Hematopoietic multipotent progenitor cell treated with erythropoietin and hydrocortisone succinate and interleukin-3 and kit ligand, for 17 days (in vitro differentiated cells): ENCODE data around the gene CUL4B.
A peak's percentile ranks its signal among the peaks of the same experiment; 100 is the strongest.
"Not testable (repeated sequence)": the region's sequence is repeated elsewhere in the genome, so short reads cannot be mapped to it uniquely, and the experiment has no call there.

Experiments
- DNase-seq: peaks from one replicate; pipeline ENCODE4 v3.0.0-alpha.2; 2015; ENCODE audit warnings: low spot score

The CUL4B gene

GRCh38 chrX:120560842-120561633, at the start of gene CUL4B:
CUL4B (minus strand) TSS chrX:120560962; CDS start chrX:120560638, 324 bp downstream.
- DNase-seq: peak; percentile 86

- peak; percentile 18 for DNase-seq
Observed at GRCh38 chrX:120604361-120604782, 43.6 kb upstream of the CUL4B start.

DNA sequence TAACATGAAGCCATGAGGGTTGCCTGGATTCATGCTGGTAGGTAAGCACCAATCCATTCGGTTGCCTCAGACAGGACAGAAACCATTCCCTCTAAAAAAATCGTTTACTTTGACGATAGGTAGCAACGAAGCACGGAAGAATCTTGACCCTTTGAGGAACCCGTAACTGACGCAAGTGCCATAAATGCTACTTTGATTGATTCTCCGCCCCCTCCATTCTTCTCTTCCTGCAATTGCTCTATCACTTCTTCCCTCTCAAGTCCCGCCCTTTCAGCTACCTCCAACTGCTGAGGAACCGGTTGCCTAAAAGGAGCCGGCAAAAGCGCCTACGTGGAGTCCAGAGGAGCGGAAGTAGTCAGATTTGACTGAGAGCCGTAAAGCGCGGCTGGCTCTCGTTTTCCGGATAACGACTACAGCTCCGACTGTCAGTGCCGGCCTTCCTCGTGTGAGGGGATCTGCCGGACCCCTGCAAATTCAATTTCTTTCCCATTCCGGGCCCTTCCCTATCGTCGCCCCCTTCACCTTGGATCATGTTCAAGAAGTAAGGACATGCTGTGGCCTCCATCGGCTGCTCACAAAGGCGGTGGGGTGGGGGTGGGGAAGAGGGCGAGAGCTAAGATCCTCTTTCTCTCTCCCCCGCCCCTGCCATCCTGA, 43.1 kb upstream of the CUL4B start, which contains the start of gene MCTS1:
MCTS1 (plus strand) TSS at position 395 of the 654 bp plus-strand sequence; CDS start at position 531, 136 bp downstream.
- peak; percentile 55 for DNase-seq

DNA sequence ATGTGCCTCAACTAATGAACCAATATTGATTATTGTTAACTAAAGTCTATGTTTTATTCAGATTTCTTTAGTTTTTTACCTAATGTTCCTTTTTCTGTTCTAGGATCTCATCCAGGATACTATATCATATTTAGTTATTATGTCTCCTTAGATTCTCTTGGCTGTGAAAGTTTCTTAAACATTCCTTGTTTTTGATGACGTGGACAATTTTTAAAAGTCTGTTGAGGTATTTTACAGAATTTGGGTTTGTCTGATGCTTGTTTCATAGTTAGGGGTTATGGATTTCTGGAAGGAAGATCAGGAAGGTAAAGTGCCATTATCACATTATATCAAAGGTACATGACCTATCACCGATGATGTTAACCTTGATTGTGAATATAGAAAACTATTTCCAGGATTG, 24.9 kb upstream of the CUL4B start:
- no peak for DNase-seq

DNA sequence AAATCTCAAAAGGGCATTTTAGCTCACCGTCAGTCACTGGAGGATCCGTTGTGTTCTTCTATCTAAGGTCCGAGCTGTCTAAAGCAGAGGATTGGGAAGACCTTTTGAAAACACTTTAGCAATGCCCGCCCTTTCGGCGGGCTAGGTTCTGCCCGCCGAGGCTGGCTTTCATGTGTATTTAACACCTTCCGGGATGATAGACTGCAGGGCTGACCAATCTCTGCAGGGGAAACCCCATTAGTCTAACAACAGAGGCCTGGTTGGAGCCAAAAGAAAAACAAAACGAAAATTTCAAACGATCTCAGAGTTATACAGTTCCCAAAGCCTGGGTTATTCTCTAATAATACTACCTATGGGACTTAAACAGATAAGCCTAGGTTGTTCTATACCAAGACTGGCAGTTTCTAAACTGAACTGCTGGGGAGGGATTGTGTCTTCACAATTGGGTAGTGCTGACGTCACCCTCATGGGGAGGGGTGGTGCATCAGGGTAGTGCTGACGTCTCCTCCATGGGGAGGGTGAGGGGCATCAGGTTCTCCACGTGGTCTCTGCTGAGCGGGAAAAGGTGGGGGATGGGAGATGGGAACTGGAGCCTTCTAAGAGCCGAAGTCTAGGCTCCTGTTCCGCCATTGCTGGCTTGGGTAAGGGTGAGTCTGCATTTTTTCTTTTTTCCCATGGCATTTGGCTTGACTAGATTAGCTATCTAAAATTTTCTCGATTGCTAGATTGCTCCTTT, 14.8 kb upstream of the CUL4B start:
- DNase-seq: no peak

GRCh38 chrX:120573806-120574205, 13.0 kb upstream of the CUL4B start:
- not testable (repeated sequence) for DNase-seq

DNA sequence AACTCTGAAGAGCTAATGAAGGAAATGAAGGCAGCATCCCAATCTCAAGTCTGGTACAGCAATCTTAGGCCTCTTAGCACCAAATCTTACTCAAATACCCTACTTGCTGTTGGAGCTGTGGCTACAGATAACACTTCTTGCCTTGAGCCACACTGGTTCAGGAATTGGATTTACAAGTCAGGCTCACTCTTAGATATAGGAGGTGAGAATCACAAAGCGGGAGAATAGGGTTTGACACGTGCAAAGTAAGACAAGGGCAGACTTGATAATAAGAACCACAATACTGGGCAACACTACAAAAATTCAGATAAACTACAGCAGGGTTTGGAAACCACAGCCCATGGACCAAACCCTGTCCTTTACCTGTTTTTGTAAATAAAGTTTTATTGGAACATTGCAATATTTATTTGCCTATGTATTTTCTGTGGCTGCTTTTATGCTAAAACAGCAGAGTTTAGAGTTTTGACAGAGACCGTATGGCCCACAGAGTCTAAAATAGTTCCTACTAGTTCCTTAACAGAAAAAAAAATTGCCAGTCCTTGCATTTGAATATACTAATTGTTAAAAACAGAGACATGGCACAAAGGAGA, 9.3 kb upstream of the CUL4B start:
- DNase-seq: no peak

DNA sequence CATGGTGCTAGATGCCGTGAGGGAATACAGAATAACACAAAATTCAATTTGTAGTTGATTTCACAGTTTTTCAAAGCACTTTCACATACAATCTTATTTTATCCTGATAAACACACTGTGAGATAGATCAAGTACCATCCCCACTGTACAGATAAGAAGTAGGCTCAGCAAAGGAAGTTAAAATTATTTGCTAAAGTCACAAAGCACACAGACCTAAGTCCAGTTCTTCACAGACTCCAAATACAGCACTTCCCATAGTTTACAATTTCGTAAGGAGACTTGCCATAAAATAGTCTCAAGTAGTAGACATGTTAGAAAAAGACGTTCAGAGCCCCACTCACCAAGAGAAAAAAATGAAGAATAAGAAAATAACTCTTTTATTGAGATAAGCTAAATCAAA, 7.8 kb upstream of the CUL4B start:
- no peak for DNase-seq

DNA sequence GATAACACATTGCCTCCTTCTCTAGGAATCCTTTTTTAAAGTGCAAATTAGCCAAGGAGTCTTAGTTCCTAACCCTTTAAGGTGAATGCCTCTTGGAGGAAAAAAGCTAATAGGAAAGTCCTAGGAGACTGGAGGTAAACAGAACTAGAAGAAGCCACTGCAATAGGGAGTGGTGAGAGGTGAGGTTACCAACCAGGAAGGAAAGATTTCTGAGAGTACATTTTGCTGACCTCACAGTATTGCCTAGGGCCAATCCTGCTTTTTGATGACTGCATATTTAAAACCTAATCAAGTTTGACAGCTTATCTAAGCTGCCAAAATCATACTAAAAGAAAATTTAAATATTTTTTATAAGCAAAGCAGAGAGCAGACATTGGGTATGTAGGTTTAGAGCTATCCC, 7.3 kb upstream of the CUL4B start:
- peak; percentile 17 for DNase-seq

GRCh38 chrX:120566817-120567216, 6.1 kb upstream of the CUL4B start:
- no peak for DNase-seq

- no peak for DNase-seq
Observed at GRCh38 chrX:120564925-120565324, 4.2 kb upstream of the CUL4B start.

DNA sequence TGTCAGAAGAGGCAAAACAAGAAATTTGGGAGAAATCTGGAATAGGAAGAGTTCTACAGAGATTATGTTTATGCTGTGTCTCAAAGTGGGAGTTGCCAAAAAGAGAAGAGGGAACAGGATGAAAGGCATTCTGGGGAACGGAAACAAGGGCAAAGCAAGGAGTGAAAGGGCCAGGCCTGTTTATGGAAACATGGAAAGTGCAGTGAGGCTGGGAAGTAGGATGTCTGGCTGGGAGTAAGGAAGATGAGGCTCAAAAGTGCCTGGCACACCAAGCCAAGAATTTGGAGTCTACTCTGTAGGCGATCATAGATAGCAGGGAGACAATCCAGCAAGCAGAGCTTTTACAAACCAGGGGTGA, 1.8 kb upstream of the CUL4B start:
- peak; percentile 35 for DNase-seq

- peak; percentile 17 for DNase-seq
Observed at GRCh38 chrX:120561634-120562568, 1.1 kb upstream of the CUL4B start.

GRCh38 chrX:120560405-120560841, 339 bp downstream of the CUL4B start:
- peak; percentile 65 for DNase-seq

- DNase-seq: peak; percentile 59
Observed at GRCh38 chrX:120559804-120560203, 958 bp downstream of the CUL4B start.

DNA sequence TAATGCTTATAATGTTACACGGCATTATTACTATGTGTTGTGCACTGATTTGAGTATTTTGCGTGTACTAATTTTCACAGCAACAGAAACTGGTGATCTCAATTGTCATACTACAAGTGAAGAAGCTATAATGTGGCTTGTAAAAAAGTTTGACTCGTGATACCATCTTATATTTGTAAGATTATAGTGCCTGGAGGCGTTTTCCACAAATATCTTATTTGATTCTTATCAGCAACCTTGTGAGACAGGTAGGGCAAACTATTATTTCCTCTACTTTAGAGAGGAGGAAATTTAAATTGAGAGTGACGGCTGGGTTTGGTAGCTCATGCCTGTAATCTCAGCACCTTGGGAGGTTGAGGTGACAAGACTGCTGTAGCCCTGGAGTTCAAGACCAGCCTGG, 4.5 kb downstream of the CUL4B start:
- DNase-seq: no peak

DNA sequence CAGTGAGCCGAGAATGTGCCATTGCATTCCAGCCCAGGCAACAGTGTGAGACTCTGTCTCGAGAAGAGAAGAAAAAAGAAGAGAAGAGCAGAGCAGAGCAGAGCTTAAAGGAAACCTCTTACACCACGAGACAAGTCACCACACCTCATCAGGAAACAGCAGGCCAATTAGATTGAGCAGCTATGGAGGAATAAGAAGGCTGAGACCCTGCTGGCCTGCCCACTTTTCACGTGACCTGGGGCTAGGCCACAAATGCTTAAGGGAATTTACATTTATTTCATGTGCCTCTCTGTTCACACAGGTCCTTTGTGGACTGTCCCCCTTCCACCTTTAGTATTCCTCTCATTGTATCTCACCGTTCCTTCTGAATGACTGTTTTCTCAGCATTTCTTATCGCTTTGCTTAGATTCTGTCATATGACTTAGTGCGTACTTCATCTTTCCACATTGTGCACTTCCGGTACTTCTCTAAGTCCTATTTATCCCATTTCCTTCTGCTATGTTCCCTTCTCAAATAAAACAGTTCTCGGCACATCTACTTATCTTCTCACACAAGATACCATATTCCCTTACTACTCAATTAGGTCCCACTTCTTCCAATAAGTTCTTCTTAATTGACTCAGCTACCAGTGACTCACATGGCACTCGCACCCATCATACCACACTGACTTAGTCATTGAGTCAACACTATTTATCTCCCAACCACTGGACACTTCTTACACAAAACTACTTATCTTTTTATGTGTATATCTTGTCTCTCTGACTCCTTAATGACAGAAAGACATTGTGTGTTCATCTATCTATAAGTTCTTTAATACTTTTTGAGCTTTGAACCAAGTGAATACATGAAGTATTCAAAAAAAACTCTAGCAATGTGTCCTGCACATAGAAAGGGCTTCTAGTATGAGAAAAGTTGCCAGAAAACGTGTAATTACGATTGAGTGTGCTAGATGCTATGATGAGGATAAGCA, 11.0 kb downstream of the CUL4B start:
- DNase-seq: peak; percentile 39

DNA sequence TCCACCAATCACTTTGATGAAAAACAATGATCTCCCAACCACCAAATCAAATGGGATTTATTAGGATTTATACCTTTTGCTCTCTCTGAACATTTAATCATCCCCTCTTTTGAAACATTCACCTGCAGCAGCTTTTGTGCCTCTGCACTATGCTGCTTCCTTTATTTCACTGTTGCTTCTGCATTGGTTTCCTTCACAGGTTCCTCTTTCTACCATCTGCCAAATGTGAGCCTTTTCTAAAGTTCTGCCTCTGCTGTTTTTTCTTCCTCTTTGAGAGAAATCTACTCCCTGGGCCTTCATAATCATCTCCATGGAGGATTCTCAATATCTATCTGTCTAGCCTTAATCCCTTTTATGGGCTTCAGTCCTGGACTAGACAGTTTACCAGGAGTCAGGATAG, 24.7 kb downstream of the CUL4B start:
- no peak for DNase-seq

GRCh38 chrX:120534413-120535205, 26.2 kb downstream of the CUL4B start:
- no peak for DNase-seq
